ENCODE measurements around the gene RPRD1A. TPM values are rescaled to one million over a fixed set of nuclear protein-coding genes. Genes with fewer than 3 reads are reported as not detected.

RPRD1A gene
- total RNA-seq, 1 donor from 2014 or later: 198 TPM

DNA sequence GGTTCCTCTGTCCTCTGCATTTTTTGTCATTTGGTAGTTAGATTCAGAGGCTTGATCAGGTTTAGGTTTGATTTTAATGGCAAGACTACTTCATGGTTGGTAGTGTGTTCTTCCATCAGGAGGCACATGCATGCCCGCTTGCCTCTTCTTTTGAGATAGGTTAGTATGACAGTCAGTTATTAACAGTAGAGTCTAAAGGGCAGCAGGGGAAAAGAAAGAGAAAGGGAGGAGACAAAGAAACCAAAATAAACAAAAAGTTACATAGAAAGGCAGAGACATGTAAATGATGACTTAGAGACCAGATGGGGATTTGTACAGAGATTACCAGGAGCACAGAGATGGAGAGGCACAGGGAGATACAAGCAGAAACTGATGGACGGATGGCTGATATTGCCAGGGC is 105.0 kb downstream of the RPRD1A start:
- H3K4me1 ChIP-seq: no peaks in the 10 kb centered on the region
- Mint-ChIP-seq H3K27ac (no peak overlapping the region), H3K4me3 (no peak overlapping the region), H3K9me3 (peaks cover 4% of the 10 kb centered on the region), H3K4me1 (no peaks in the 10 kb centered on the region), H3K27me3 (ENCODE audit: insufficient read depth, low read depth) (no peaks in the 10 kb centered on the region), H3K36me3 (no peaks in the 10 kb centered on the region)
- H3K4me2 ChIP-seq: no peak overlapping the region
- DNase-seq (ENCODE audit: low spot score): no peak
- no peaks in the 10 kb centered on the region for H3K79me2 ChIP-seq (ENCODE audit: low read depth)
- TF ChIP-seq, protein P1, sequence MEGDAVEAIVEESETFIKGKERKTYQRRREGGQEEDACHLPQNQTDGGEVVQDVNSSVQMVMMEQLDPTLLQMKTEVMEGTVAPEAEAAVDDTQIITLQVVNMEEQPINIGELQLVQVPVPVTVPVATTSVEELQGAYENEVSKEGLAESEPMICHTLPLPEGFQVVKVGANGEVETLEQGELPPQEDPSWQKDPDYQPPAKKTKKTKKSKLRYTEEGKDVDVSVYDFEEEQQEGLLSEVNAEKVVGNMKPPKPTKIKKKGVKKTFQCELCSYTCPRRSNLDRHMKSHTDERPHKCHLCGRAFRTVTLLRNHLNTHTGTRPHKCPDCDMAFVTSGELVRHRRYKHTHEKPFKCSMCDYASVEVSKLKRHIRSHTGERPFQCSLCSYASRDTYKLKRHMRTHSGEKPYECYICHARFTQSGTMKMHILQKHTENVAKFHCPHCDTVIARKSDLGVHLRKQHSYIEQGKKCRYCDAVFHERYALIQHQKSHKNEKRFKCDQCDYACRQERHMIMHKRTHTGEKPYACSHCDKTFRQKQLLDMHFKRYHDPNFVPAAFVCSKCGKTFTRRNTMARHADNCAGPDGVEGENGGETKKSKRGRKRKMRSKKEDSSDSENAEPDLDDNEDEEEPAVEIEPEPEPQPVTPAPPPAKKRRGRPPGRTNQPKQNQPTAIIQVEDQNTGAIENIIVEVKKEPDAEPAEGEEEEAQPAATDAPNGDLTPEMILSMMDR (IDR thresholded peaks at IDR 0.05): no peak
- no peaks in the 10 kb centered on the region for H3K27me3 ChIP-seq
- no peak overlapping the region for H3K4me3 ChIP-seq
- H3K9ac ChIP-seq: no peak overlapping the region
- H2AFZ ChIP-seq (replicated peaks): no peak overlapping the region
- no peak overlapping the region for H3K27ac ChIP-seq
- no peaks in the 10 kb centered on the region for H4K20me1 ChIP-seq (ENCODE audit: low read depth)
- H3K36me3 ChIP-seq: no peaks in the 10 kb centered on the region
- no peaks in the 10 kb centered on the region for H3F3A ChIP-seq (ENCODE audit: low read depth)
- H3K9me3 ChIP-seq (ENCODE audit: low read depth): no peaks in the 10 kb centered on the region

DNA sequence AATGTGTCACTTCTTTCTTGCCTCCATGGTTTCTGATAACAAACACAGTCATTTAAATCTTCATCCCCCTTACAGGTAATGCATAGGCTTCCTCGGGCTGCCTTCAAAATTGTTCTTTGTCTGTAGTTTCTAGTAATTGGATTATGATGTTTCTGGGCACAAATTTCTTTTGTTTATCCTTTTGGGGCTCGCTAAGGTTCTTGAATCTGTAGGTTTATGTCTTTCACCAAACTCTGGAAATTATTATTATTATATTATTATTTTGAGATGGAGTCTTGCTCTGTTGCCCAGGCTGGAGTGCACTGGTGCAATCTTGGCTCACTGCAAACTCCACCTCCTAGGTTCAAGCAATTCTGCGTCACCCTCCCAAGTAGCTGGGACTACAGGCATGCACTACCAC is 111.1 kb downstream of the RPRD1A start:
- Histone ChIP-seq H3F3A (ENCODE audit: low read depth) (no peaks in the 10 kb centered on the region), H3K4me1 (no peaks in the 10 kb centered on the region), H2AFZ (replicated peaks) (no peak overlapping the region), H3K36me3 (no peaks in the 10 kb centered on the region), H4K20me1 (ENCODE audit: low read depth) (no peaks in the 10 kb centered on the region), H3K27ac (no peak overlapping the region), H3K79me2 (ENCODE audit: low read depth) (no peaks in the 10 kb centered on the region), H3K27me3 (no peaks in the 10 kb centered on the region), H3K4me3 (no peak overlapping the region), H3K9ac (no peak overlapping the region), H3K4me2 (no peak overlapping the region), H3K9me3 (ENCODE audit: low read depth) (peaks cover 5% of the 10 kb centered on the region)
- Mint-ChIP-seq H3K4me3 (no peak overlapping the region), H3K36me3 (no peaks in the 10 kb centered on the region), H3K9me3 (peaks cover 5% of the 10 kb centered on the region), H3K27ac (no peak overlapping the region), H3K27me3 (ENCODE audit: insufficient read depth, low read depth) (no peaks in the 10 kb centered on the region), H3K4me1 (no peaks in the 10 kb centered on the region)
- TF ChIP-seq, protein P1 (IDR thresholded peaks at IDR 0.05): no peak
- TF ChIP-seq EZH2 (IDR thresholded peaks at IDR 0.05): no peak
- TF ChIP-seq EZH2phosphoT487 (IDR thresholded peaks at IDR 0.05): no peak
- DNase-seq (ENCODE audit: low spot score): no peak

DNA sequence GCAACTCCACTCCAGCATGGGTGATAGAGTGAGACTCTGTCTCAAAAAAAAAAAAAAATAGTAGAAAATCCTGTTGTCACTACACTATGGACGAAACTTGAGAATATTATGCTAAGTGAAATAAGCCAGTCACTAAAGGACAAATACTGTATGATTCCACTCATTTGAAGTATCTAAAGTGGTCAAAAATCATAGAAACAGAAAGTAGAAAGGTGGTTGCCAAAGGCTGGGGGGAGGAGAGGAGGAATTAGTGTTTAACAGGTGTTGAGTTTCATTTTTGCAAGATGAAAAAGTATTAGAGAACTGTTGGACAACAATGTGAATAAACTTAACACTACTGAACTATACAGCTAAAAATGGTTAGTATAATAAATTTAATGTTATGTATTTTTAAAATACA is 113.7 kb downstream of the RPRD1A start:
- no peaks in the 10 kb centered on the region for H3K36me3 ChIP-seq
- TF ChIP-seq EZH2 (IDR thresholded peaks at IDR 0.05): no peak
- no peak for TF ChIP-seq EZH2phosphoT487 (IDR thresholded peaks at IDR 0.05)
- TF ChIP-seq, protein P1 (IDR thresholded peaks at IDR 0.05): no peak
- peaks cover 11% of the 10 kb centered on the region for H3K27me3 Mint-ChIP-seq (ENCODE audit: insufficient read depth, low read depth)
- H3K9me3 Mint-ChIP-seq: peaks cover 1% of the 10 kb centered on the region
- H3K4me3 ChIP-seq: no peak overlapping the region
- no peak overlapping the region for H3K9ac ChIP-seq
- peaks cover 5% of the 10 kb centered on the region for H3K9me3 ChIP-seq (ENCODE audit: low read depth)
- H3K27ac ChIP-seq: no peak overlapping the region
- no peak overlapping the region for H2AFZ ChIP-seq (replicated peaks)
- DNase-seq (ENCODE audit: low spot score): no peak
- no peaks in the 10 kb centered on the region for H3K79me2 ChIP-seq (ENCODE audit: low read depth)
- H3K4me1 Mint-ChIP-seq: no peaks in the 10 kb centered on the region
- H3K4me2 ChIP-seq: no peak overlapping the region
- H3K27ac Mint-ChIP-seq: no peak overlapping the region
- H3K4me1 ChIP-seq: no peaks in the 10 kb centered on the region
- H4K20me1 ChIP-seq (ENCODE audit: low read depth): no peaks in the 10 kb centered on the region
- H3K36me3 Mint-ChIP-seq: no peaks in the 10 kb centered on the region
- H3K27me3 ChIP-seq: peaks cover 15% of the 10 kb centered on the region
- H3F3A ChIP-seq (ENCODE audit: low read depth): no peaks in the 10 kb centered on the region
- no peak overlapping the region for H3K4me3 Mint-ChIP-seq

DNA sequence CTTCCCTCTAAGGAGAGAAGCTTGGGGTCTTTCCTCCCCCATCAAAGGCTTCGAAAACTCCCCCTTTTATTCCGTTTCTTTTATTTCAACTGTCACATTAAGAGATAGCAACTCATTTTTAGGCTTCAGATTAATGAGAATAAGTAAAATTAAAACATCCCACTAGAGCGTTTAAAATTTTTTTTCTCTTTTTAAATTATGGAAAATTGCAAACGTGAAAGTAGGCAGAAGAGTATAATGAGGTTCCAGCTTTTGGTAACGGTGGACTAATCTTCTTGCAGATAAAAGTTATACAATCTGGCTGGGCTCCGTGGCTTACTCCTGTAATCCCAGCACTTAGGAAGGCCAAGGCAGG is 116.8 kb downstream of the RPRD1A start:
- Histone ChIP-seq H4K20me1 (ENCODE audit: low read depth) (no peaks in the 10 kb centered on the region), H3K27ac (no peak overlapping the region), H3K9ac (no peak overlapping the region), H3K36me3 (no peaks in the 10 kb centered on the region), H3K4me2 (no peak overlapping the region), H2AFZ (replicated peaks) (no peak overlapping the region), H3K9me3 (ENCODE audit: low read depth) (no peaks in the 10 kb centered on the region), H3K4me1 (no peaks in the 10 kb centered on the region), H3K4me3 (peak overlapping the region; percentile 71), H3F3A (ENCODE audit: low read depth) (no peaks in the 10 kb centered on the region), H3K27me3 (peaks cover 17% of the 10 kb centered on the region), H3K79me2 (ENCODE audit: low read depth) (no peaks in the 10 kb centered on the region)
- no peak overlapping the region for H3K27ac Mint-ChIP-seq
- peaks cover 11% of the 10 kb centered on the region for H3K27me3 Mint-ChIP-seq (ENCODE audit: insufficient read depth, low read depth)
- TF ChIP-seq EZH2 (IDR thresholded peaks at IDR 0.05) (no peak), EZH2phosphoT487 (IDR thresholded peaks at IDR 0.05) (no peak)
- TF ChIP-seq, protein P1 (IDR thresholded peaks at IDR 0.05): no peak
- no peaks in the 10 kb centered on the region for H3K9me3 Mint-ChIP-seq
- no peaks in the 10 kb centered on the region for H3K36me3 Mint-ChIP-seq
- H3K4me1 Mint-ChIP-seq: no peaks in the 10 kb centered on the region
- H3K4me3 Mint-ChIP-seq: peak overlapping the region; percentile 87
- no peak for DNase-seq (ENCODE audit: low spot score)

Data from neural progenitor cell (in vitro differentiated cells).